22Rv1 (cell line): Measurements from ENCODE around the gene COBL.

Source experiments
- ZFX ChIP-seq: fragments of 450-650 bp; IDR thresholded peaks from 2 replicates; pipeline ENCODE4 v1.6.1; 2017; ENCODE audit warnings: antibody characterized with exemption, borderline replicate concordance
- TF ChIP-seq, protein P1 (sequence below): fragments of 450-650 bp; IDR thresholded peaks from 2 replicates; pipeline ENCODE4 v1.5.1; 2017; ENCODE audit warnings: mild to moderate bottlenecking

GRCh38 chr7:51108134-51108533, 208.5 kb downstream of the COBL start:
- TF ChIP-seq, protein P1, sequence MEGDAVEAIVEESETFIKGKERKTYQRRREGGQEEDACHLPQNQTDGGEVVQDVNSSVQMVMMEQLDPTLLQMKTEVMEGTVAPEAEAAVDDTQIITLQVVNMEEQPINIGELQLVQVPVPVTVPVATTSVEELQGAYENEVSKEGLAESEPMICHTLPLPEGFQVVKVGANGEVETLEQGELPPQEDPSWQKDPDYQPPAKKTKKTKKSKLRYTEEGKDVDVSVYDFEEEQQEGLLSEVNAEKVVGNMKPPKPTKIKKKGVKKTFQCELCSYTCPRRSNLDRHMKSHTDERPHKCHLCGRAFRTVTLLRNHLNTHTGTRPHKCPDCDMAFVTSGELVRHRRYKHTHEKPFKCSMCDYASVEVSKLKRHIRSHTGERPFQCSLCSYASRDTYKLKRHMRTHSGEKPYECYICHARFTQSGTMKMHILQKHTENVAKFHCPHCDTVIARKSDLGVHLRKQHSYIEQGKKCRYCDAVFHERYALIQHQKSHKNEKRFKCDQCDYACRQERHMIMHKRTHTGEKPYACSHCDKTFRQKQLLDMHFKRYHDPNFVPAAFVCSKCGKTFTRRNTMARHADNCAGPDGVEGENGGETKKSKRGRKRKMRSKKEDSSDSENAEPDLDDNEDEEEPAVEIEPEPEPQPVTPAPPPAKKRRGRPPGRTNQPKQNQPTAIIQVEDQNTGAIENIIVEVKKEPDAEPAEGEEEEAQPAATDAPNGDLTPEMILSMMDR = no peak
- TF ChIP-seq ZFX = no peak
